Loucy (cell line): Measurements from ENCODE around the gene NMNAT2.

Source experiments
- H2AFZ ChIP-seq: fragments of 200-600 bp; sonication (generic); 2 replicates; pipeline ENCODE4 v1.6.0; 2016; ENCODE audit warnings: antibody characterized with exemption, mild to moderate bottlenecking, low read length, moderate library complexity
- H3F3A ChIP-seq: fragments of 200-600 bp; 2 replicates; pipeline ENCODE4 v1.6.0; 2016; ENCODE audit warnings: antibody characterized with exemption, low read depth, mild to moderate bottlenecking
- H3K27me3 ChIP-seq: fragments of 200-600 bp; sonication (generic); 2 replicates; pipeline ENCODE4 v1.6.1; 2014; ENCODE audit warnings: low read length, mild to moderate bottlenecking; ENCODE audit not compliant: insufficient read depth, poor library complexity, severe bottlenecking
- H3K36me3 ChIP-seq: fragments of 200-600 bp; sonication (generic); 2 replicates; pipeline ENCODE4 v1.6.1; 2016; ENCODE audit warnings: low read length; ENCODE audit not compliant: insufficient read depth
- H3K4me1 ChIP-seq: fragments of 200-600 bp; sonication (generic); 2 replicates; pipeline ENCODE4 v1.5.1; 2014; ENCODE audit warnings: low read length, mild to moderate bottlenecking; ENCODE audit not compliant: insufficient read depth, poor library complexity, severe bottlenecking
- H3K4me2 ChIP-seq: fragments of 200-600 bp; sonication (generic); 2 replicates; pipeline ENCODE4 v1.6.0; 2014; ENCODE audit warnings: antibody characterized with exemption, low read length, low read depth, mild to moderate bottlenecking; ENCODE audit not compliant: poor library complexity, severe bottlenecking
- H3K4me3 ChIP-seq: fragments of 200-600 bp; sonication (generic); 2 replicates; pipeline ENCODE4 v1.5.1; 2014; ENCODE audit warnings: low read length, mild to moderate bottlenecking, mixed read lengths; ENCODE audit not compliant: poor library complexity, severe bottlenecking
- H3K79me2 ChIP-seq: fragments of 200-600 bp; sonication (generic); 2 replicates; pipeline ENCODE4 v1.6.1; 2014; ENCODE audit warnings: low read length; ENCODE audit not compliant: insufficient read depth
- H3K9ac ChIP-seq: fragments of 200-600 bp; sonication (generic); 2 replicates; pipeline ENCODE4 v1.6.0; 2014; ENCODE audit warnings: mild to moderate bottlenecking, low read depth, low read length, moderate library complexity; ENCODE audit not compliant: poor library complexity, severe bottlenecking
- H3K9me2 ChIP-seq: fragments of 200-600 bp; sonication (generic); replicated peaks from 2 replicates; pipeline ENCODE4 v1.6.1; 2016; ENCODE audit warnings: low read depth, low read length, mixed read lengths
- H3K9me3 ChIP-seq: fragments of 200-600 bp; sonication (generic); 2 replicates; pipeline ENCODE4 v1.6.1; 2014; ENCODE audit warnings: mild to moderate bottlenecking, antibody characterized with exemption, low read length, low read depth; ENCODE audit not compliant: insufficient read depth
- H4K20me1 ChIP-seq: fragments of 200-600 bp; sonication (generic); 2 replicates; pipeline ENCODE4 v1.6.0; 2014; ENCODE audit warnings: antibody characterized with exemption, low read length, mild to moderate bottlenecking; ENCODE audit not compliant: insufficient read depth, poor library complexity, severe bottlenecking
- EZH2phosphoT487 ChIP-seq: fragments of 200-600 bp; IDR thresholded peaks from 2 replicates; pipeline ENCODE4 v1.6.1; 2018; ENCODE audit warnings: antibody characterized with exemption, mild to moderate bottlenecking, moderate library complexity, borderline replicate concordance
- TF ChIP-seq, protein P1 (sequence below): fragments of 200-600 bp; sonication (generic); conservative IDR thresholded peaks from 2 replicates; pipeline ENCODE4 v1.5.1; 2014; ENCODE audit warnings: mild to moderate bottlenecking, antibody characterized with exemption, low read length

The NMNAT2 gene

DNA sequence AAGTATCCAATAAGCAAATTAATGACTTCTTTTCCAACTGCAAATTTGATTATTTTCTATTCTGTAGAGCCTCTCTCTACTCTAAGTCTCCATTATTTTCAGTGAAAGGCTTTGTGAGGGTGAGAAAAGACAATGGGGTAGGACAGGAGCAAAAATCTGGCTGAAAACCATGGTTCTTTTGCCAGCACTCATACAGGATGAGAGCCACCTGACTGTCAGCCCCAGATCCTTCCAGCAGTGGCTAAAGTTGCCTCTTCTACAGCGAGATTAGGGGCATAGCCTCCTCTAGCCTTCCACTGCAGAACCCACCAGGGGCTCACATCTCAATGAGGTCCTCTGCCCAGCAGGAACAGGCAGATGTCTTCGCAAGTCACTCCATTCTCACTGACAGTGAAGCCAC is 23.7 kb downstream of the NMNAT2 start:
- Histone ChIP-seq H4K20me1 (no peaks in the 10 kb centered on the region), H3K4me2 (no peak overlapping the region), H3K4me1 (no peaks in the 10 kb centered on the region), H3K9ac (no peak overlapping the region), H3F3A (no peaks in the 10 kb centered on the region), H2AFZ (no peak overlapping the region), H3K36me3 (no peaks in the 10 kb centered on the region), H3K4me3 (no peak overlapping the region), H3K9me3 (no peaks in the 10 kb centered on the region), H3K27me3 (no peaks in the 10 kb centered on the region), H3K9me2 (no peaks in the 10 kb centered on the region), H3K79me2 (no peaks in the 10 kb centered on the region)
- TF ChIP-seq EZH2phosphoT487: no peak
- TF ChIP-seq, protein P1, sequence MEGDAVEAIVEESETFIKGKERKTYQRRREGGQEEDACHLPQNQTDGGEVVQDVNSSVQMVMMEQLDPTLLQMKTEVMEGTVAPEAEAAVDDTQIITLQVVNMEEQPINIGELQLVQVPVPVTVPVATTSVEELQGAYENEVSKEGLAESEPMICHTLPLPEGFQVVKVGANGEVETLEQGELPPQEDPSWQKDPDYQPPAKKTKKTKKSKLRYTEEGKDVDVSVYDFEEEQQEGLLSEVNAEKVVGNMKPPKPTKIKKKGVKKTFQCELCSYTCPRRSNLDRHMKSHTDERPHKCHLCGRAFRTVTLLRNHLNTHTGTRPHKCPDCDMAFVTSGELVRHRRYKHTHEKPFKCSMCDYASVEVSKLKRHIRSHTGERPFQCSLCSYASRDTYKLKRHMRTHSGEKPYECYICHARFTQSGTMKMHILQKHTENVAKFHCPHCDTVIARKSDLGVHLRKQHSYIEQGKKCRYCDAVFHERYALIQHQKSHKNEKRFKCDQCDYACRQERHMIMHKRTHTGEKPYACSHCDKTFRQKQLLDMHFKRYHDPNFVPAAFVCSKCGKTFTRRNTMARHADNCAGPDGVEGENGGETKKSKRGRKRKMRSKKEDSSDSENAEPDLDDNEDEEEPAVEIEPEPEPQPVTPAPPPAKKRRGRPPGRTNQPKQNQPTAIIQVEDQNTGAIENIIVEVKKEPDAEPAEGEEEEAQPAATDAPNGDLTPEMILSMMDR: no peak

DNA sequence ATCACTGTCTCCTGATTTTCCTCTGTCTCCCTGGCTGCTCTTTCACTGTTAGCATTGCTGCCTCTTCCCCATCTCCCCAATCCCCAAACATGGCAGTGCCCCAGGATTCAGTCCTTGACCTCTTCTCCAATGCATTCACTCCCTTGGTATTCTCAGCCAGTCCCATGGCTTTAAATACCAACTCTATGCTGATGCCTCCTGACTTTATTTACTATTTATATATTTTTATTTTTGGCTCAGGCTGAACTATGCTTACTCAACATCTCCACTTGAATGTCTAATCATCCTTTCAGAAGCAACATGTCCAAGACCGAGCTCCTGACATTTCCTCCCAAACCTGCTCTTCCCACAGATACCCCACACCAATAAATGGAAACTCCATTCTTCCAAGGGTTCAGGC is 26.3 kb downstream of the NMNAT2 start:
- Histone ChIP-seq H3K27me3 (no peaks in the 10 kb centered on the region), H3K79me2 (no peaks in the 10 kb centered on the region), H3K4me2 (no peak overlapping the region), H3K4me3 (no peak overlapping the region), H3F3A (no peaks in the 10 kb centered on the region), H2AFZ (no peak overlapping the region), H3K36me3 (no peaks in the 10 kb centered on the region), H3K4me1 (no peaks in the 10 kb centered on the region), H3K9ac (no peak overlapping the region), H3K9me3 (no peaks in the 10 kb centered on the region), H4K20me1 (no peaks in the 10 kb centered on the region), H3K9me2 (no peaks in the 10 kb centered on the region)
- no peak for TF ChIP-seq EZH2phosphoT487
- TF ChIP-seq, protein P1: no peak

DNA sequence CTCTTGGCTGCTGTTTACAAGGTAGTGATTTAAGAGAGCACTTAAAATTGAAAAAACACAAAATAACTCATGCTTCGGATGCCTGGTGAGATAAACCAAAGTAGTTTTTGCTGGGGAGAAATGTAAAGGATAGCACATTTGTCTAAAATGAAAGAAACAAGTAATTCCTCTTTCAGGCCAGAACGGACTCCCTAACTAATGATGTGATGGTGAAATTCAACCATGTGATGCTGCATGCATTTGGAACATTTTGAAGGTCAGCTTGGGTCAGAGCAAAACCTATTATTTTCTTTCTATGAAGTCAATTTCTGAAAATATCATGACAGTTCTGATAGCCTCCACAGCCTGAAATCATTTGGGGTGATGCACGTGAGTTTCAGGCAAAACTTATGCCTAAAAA is 27.6 kb downstream of the NMNAT2 start:
- no peak overlapping the region for H3K4me2 ChIP-seq

More for the DNA sequence above, 27.6 kb downstream of the NMNAT2 start:
- Histone ChIP-seq H3K27me3 (no peaks in the 10 kb centered on the region), H3K9me3 (no peaks in the 10 kb centered on the region), H3K79me2 (no peaks in the 10 kb centered on the region), H3F3A (no peaks in the 10 kb centered on the region), H4K20me1 (no peaks in the 10 kb centered on the region), H3K9me2 (no peaks in the 10 kb centered on the region), H2AFZ (no peak overlapping the region), H3K9ac (no peak overlapping the region), H3K4me3 (no peak overlapping the region), H3K36me3 (no peaks in the 10 kb centered on the region), H3K4me1 (no peaks in the 10 kb centered on the region)
- TF ChIP-seq, protein P1: no peak
- TF ChIP-seq EZH2phosphoT487: no peak
